Stimulated activated naive CD4-positive, alpha-beta T cell treated with Interleukin-2 at 50 U/mL for 16 hours (primary cell): ENCODE measurements around the gene ALS2CL.

Experiments
- DNase-seq: peaks from one replicate; lab custom pipeline; 2025; lab: John Stamatoyannopoulos, UW

The ALS2CL gene

GRCh38 chr3:46632792-46633191, 60.7 kb downstream of the ALS2CL start:
- no peak for DNase-seq

GRCh38 chr3:46629551-46630517, 63.6 kb downstream of the ALS2CL start:
- DNase-seq, result peak; percentile 71

- DNase-seq, result no peak
Observed at GRCh38 chr3:46628901-46629369, 64.5 kb downstream of the ALS2CL start.

GRCh38 chr3:46627078-46627477, 66.4 kb downstream of the ALS2CL start:
- no peak for DNase-seq

- DNase-seq, result no peak
Observed at GRCh38 chr3:46626039-46626438, 67.4 kb downstream of the ALS2CL start.

GRCh38 chr3:46624975-46625490, 68.4 kb downstream of the ALS2CL start:
- no peak for DNase-seq

GRCh38 chr3:46624533-46624932, 68.9 kb downstream of the ALS2CL start:
- no peak for DNase-seq

GRCh38 chr3:46619845-46620778, 73.4 kb downstream of the ALS2CL start:
- no peak for DNase-seq
